IPS-11a (cell line): Measurements from ENCODE around the gene DNAJC13.
"Not testable (repeated sequence)": the region's sequence is repeated elsewhere in the genome, so short reads cannot be mapped to it uniquely, and the experiment has no call there.

ENCODE experiments used
- H3K4me3 ChIP-seq: one replicate; pipeline ENCODE4 v1.5.1; 2013; ENCODE audit warnings: low read depth, low read length, control low read depth

DNAJC13 gene, protein sequence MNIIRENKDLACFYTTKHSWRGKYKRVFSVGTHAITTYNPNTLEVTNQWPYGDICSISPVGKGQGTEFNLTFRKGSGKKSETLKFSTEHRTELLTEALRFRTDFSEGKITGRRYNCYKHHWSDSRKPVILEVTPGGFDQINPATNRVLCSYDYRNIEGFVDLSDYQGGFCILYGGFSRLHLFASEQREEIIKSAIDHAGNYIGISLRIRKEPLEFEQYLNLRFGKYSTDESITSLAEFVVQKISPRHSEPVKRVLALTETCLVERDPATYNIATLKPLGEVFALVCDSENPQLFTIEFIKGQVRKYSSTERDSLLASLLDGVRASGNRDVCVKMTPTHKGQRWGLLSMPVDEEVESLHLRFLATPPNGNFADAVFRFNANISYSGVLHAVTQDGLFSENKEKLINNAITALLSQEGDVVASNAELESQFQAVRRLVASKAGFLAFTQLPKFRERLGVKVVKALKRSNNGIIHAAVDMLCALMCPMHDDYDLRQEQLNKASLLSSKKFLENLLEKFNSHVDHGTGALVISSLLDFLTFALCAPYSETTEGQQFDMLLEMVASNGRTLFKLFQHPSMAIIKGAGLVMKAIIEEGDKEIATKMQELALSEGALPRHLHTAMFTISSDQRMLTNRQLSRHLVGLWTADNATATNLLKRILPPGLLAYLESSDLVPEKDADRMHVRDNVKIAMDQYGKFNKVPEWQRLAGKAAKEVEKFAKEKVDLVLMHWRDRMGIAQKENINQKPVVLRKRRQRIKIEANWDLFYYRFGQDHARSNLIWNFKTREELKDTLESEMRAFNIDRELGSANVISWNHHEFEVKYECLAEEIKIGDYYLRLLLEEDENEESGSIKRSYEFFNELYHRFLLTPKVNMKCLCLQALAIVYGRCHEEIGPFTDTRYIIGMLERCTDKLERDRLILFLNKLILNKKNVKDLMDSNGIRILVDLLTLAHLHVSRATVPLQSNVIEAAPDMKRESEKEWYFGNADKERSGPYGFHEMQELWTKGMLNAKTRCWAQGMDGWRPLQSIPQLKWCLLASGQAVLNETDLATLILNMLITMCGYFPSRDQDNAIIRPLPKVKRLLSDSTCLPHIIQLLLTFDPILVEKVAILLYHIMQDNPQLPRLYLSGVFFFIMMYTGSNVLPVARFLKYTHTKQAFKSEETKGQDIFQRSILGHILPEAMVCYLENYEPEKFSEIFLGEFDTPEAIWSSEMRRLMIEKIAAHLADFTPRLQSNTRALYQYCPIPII (N-terminal part only)

DNA sequence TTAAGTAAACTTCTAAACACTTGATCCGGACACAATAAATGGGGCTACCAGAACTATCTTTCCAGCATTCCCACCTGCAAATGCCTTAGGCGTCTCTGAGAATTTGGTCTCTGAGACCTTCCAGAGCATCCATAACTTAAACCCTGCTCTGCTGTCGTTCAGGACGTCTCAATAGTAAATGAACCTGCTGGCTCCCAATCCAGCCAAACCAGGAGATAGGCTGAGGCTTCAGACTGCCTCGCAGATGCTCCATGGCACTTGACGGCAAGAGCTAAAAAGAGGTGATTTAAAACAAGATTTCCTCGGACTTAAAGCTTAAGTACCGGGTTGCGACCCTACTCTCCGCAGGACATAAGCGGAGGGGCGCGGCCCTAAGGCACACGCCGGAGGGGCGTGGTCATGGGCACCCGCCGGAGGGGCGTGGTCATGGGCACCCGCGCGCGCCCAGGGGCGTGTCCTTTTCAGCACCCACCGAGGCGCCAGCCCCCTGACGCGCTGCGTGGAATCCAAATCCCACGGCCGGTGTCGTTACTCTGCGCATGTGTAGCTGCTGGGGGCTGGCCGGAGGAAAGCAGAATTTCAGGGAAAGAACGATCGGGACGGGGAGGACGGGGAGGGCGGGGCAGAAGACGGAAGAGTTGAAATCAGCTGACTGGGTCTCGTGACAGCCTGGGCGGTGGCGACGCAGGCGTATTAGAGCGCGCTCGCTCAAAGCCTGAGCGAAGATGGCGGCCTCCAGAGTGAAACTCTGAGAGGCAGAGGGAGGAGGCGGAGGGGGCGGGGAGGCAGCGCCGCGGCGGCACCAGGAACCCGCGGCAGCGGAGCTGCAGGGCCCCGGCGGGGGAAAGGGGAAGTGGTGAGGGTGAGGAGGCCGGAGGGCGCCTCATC lies at the start of gene DNAJC13:
Gene DNAJC13 (plus strand): TSS at position 696 of the 888 bp plus-strand sequence. CDS start 17,049 bp downstream, outside the sequence.
- peak within 1 kb of the TSS; percentile 93 for H3K4me3 ChIP-seq

DNA sequence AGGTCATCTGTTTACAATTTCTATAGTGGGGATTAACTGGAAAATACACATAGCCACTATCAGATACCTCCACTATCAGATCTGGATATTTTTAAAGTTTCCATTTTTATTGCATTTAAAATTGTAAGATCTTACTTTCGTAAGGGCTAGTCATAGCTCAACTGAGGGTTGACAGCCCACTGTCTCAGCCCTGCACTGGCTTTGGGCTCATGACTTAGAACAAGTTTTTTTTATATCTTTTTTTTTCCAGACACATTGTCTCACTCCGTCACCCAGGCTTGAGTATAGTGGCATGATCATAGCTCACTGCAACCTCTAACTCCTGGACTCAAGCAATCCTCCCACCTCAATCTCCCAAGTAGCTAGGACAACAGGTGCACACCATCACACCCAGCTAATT lies 48.8 kb upstream of the DNAJC13 start:
- no peak overlapping the region for H3K4me3 ChIP-seq

DNA sequence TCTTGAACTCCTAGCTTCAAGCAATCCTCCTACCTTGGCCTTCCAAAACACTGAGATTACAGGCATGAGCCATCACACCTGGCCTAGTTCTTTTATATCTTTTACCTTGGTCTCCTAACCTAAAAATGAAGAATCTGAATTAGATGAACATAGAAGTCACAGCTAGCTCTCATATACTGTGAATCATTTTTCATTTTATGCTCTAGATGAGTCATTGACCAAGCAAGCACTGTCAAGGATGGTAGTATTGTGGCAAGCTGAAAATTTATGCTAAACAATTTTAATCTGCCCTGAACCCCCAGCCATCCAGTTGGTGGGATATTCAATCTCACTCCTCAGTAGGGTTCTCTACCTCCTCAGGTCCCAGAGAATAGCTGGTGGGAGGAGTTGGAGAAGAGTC lies 48.3 kb upstream of the DNAJC13 start:
- H3K4me3 ChIP-seq = no peak overlapping the region

DNA sequence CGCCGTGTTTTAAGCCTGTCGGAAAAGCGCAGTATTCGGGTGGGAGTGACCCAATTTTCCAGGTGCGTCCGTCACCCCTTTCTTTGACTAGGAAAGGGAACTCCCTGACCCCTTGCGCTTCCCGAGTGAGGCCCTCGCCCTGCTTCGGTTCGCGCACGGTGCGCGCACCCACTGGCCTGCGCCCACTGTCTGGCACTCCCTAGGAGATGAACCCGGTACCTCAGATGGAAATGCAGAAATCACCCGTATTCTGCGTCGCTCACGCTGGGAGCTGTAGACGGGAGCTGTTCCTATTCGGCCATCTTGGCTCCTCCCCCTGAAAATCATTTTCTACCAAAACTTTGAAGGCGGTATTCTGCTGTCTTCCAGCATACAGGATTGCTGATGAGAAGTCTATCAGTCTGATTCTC lies 40.4 kb upstream of the DNAJC13 start:
- peak overlapping the region; percentile 39 for H3K4me3 ChIP-seq

DNA sequence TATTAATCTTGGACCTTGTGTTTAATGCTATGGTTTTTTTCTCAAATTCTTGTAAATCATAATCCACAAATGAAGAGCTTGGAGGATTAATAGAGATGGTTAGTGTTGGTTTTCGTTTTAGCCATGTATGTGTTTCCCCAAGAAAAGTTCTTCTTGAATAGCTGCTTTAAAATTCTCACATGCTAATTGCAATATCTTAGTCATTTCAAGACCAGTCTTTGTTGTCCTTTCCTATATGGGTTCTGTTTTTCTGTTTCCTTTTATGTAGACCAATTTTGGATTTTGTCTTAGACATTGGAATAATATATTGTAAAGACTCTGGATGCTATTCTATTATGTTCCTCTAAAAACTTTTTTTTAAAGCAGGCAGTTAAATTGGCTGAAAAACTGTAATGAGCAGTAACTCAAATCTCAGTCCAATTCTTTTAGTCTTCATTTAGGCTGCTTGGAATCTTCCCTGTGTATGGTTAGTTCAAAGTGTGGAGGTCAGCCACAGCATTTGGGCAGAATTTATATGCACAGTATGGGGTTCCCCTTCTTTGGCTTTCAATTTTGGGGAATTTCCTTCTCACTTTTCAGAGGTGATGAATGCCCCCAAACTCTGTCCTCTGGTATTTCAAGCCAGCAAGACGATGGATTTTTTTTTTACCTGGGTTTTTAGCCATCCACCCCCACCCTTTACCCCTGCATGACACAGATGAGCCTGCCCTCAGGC lies 39.1 kb upstream of the DNAJC13 start:
- H3K4me3 ChIP-seq = no peak overlapping the region

DNA sequence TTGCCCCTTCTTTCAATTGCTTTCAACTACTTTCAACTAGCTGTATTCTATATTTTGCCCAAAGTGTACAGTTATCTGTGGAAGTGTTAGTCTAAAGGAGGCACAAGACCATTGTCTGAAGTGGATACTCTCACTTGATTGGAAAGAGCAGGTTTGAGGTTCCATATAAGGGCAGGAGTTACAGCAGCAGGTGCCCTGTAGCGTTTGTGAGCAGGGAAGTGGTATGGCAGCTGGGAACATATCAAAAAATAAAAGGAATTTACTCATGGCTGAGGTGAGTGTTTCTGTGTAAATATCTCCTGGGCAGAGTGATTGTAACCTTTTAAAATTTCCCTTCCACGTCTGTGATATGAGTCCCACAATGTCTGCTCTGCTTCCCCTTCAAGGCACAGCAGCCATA lies 38.5 kb upstream of the DNAJC13 start:
- H3K4me3 ChIP-seq = no peak overlapping the region

DNA sequence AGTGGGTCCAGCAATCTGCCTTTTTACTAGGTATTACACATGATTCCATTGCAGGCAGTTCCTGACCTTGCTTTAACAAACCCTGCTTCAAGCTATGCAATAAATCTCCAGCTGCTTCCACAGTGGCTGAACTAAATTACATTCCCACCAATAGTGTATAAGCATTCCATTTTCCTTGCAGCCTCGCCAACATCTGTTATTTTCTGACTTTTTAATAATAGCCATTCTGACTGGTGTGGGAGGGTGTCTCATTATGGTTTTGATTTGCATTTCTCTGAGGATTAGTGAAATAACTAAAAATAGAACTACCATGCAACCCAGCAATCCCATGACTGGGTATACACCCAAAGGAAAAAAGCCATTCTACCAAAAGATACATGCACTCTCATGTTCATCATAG lies 36.4 kb upstream of the DNAJC13 start:
- H3K4me3 ChIP-seq = no peak overlapping the region

DNA sequence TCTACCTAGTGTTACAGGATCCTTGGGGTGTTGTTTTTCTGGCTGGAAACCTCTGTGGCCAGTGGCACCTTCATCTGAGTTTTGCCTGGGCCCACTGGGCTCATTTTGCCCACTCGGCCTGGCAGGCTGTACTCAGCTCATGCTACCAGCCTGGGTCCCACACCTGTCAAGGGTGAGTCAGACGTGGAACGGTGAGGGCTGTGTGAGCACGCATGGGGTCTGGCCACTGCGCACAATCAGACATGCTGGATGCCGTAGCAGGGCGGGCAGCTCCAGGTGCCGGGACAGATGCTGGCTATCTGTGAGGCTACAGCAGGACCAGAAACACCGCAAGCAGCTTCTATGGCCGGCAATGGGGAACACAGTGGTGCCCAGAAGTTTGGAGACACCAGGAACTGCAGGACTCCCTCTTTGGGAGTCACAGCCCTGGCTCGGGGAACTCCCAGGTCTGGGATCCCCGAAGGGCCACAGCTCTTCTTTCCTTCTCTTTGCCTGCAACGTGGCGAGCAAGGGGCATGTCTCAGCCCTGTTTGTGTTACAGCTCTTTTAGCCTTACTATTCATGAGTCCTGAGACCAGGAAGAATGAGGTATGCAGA lies 35.9 kb upstream of the DNAJC13 start:
- no peak overlapping the region for H3K4me3 ChIP-seq

DNA sequence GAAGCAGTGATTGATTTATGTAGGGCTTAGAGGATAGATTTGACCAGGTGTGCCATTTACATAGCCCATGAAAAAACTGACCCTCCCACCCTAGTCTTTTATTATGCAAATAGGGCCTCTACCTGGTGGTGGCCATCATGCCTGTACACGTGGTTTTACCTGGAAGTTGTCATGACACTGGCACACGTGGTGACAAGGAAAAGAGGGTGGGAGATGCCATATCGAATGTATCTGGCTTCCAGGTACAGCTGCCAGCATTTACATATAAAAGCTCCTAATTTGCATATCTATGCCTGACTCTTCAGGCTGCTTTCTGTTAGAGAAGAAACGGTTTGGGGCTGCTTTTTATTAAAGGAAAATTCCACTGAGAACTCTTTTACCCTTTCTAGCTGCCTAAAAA lies 35.0 kb upstream of the DNAJC13 start:
- H3K4me3 ChIP-seq = no peak overlapping the region

DNA sequence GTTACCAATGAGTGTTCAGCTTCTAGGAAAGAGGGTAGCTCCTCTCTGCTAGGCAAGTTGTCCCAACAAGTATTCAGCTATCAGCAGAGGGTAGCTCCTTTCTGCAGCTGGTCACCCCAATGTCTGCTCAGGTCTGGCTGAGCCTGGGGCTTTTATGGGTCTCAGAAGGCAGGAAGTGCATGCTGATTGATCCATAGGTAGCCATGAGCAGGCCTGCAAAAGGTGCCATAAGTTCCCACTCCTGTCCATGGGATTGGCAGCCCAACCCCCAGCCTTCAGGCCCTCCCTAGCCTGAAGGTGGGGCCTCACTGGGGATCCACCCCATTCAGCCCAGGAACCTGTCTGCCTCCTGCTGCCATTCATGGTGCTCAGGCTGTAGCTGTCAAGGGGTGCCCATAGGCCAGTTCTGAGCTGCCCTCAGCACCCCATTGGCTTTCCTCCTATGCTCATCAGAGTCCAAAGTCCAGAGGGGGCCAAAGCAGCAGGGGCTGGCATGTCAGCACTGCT lies 34.6 kb upstream of the DNAJC13 start:
- no peak overlapping the region for H3K4me3 ChIP-seq

DNA sequence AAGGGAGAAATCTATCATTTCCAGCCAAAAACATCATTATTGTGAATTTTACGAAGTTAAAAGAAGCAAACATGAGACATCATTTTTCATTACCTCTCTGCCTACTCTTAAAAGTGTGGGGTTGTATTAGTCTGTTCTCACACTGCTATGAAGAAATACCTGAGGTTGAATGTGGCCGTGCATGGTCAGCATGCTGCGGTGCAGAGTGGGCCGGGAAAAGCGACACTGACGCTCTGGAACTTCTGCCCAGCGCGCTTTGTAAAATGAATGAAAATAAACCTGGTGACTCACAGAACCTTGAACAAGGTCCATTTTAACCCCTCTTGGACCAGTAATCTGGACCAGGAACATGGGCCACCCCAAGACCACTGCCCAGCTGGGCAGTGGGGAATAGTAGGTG lies 31.0 kb upstream of the DNAJC13 start:
- H3K4me3 ChIP-seq = no peak overlapping the region

DNA sequence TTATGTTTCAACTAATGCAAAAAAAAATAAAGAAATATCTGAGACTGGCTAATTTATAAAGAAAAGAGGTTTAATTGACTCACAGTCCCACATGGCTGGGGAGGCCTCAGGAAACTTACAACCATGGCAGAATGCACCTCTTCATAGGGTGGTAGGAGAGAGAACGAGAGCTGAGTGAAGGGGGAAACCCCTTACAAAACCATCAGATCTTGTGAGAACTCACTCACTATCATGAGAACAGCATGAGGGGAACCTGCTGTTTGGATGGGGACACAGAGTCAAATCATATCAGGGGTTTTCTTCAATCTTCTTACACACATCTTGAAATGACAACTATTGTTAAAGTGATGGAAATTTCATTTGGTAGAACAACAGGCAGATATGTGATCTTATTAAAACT lies 24.6 kb upstream of the DNAJC13 start:
- H3K4me3 ChIP-seq = not testable (repeated sequence)

DNA sequence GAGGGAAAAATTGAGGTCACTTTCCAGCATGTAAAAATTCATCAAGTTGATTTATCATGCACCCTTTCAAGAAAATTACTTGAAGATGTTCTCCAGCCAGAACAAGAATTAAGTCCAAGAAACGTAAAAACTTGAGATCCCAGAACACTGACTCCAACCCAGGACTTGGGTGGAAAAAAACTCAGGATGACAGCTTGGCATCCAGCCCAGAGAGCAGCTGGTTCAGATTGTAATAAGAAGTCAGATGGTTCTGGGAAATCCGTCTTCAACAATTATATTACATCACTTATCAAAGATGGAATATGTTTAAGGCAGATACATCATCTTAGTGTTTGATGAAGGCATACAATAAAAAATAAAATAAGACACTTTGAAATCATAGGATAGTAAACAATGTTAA lies 23.0 kb upstream of the DNAJC13 start:
- no peak overlapping the region for H3K4me3 ChIP-seq

DNA sequence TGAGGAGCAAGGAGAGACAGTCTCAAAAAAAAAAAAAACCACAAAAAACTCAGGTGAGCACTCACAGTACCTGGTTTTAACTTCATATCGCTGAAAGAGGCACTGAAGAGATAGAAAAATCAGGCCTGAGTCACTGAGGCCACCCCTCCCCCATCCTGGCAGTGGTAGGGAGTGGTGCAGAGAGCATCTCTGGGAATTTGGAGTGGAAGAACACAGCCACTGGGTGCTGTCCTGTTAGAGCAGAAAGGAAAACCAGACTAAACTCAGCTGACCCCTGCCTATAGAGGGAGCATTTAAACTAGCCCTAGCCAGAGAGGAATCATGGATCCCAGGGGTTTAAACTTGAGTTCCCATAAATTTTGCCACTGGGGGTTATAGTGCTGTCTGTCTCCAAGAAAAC lies 22.2 kb upstream of the DNAJC13 start:
- H3K4me3 ChIP-seq = no peak overlapping the region

DNA sequence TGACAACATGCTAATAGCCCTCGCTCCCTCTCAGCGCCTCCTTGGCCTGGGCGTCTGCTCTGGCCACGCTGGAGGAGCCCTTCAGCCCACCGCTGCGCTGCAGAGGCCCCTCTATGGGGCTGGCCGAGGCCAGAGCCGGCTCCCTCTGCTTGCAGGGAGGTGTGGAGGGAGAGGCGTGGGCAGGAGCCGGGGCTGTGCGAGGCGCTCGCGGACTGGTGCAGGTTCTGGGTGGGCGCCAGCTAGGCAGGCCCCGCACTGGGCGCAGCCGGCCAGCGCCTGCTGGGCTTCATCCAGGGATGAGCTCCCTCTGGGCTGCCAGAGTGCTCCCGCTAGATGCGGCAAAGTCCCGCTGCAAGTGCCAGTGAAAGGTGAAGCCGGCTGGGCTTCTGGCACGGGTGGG lies 21.0 kb upstream of the DNAJC13 start:
- no peak overlapping the region for H3K4me3 ChIP-seq

DNA sequence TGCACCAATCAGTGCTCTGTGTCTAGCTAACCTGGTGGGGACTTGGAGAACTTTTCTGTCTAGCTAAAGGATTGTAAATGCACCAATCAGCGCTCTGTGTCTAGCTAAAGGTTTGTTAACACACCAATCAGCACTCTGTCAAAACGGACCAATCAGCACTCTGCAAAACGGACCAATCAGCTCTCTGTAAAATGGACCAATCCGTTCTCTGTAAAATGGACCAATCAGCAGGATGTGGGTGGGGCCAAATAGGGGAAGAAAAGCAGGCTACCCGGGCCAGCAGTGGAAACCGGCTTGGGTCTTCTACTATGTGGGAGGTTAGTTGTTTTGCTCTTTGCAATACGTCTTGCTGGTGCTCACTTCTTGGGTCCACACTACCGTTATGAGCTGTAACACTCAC lies 20.5 kb upstream of the DNAJC13 start:
- not testable (repeated sequence) for H3K4me3 ChIP-seq

DNA sequence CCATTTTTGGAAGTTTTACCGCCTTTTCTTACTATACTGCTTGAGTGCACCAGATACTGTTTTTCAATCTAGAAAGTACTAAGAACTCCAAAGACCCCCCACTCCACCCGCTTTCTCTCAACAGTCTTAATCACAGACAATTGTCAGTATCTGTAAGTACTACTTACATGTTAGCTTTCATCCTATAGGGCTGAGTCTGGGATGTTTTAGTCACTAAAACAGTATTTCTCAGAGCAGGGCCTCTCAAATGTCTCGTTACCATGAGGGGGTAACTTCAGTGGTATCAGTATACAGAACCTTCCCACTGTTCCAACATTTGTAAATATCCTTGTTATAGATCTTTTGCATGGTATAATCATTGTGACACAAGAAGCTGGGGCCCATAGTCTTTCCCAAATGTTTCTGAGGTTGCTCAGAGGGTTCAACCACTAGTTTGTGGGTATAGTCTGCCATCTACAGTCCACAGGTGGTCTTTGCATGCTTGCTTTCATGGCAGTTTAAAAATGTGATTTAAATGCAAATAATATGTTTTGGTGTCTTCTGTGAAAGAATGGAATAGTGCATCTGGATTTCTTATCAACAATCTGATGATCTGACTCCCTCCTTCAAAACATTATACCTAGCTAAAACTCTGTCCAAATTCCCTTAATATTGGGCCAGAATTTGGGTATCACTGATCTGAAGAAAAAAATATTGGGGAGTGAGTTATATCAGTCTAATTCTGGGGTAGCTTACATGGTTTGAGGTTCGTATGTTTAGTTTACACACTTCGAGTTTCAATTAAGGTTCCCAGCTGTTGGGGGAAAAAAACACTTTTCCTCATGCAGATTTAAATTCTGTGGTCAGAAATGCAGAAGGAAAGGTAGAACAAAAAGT lies 18.0 kb upstream of the DNAJC13 start:
- no peak overlapping the region for H3K4me3 ChIP-seq

DNA sequence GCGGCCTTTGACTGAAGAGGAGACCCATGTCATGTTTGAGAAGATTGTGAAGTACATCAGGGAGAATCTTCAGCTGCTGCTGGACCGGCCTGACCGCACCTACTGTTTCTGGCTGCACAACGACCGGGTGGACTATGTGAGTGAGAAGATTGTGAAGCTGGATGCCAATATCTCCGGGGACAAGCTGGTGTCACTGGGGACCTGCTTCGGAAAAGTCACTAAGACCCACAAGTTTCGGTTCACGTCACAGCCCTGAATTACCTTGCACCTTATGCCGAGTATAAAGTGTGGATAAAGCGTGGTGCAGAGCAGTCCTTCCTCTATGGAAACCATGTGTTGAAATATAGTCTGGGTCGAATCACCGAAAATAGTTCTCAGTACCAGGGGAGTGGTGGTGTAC lies 16.0 kb upstream of the DNAJC13 start:
- no peak overlapping the region for H3K4me3 ChIP-seq
